GM12872 (cell line): ENCODE data around the gene ABTB1.

ENCODE experiments used
- CTCF ChIP-seq: IDR thresholded peaks from 3 replicates; pipeline ENCODE4 v1.5.1; 2011; ENCODE audit warnings: low read depth, mild to moderate bottlenecking, low read length, moderate library complexity; ENCODE audit not compliant: insufficient read depth

Gene ABTB1

GRCh38 chr3:127699416-127700300, 26.9 kb downstream of the ABTB1 start:
- no peak for TF ChIP-seq CTCF

- no peak for TF ChIP-seq CTCF
These were observed 27.7 kb downstream of the ABTB1 start for GRCh38 chr3:127700406-127700805.

- no peak for TF ChIP-seq CTCF
These were observed 28.6 kb downstream of the ABTB1 start for GRCh38 chr3:127701280-127701911.

- TF ChIP-seq CTCF: no peak
These were observed 29.4 kb downstream of the ABTB1 start for GRCh38 chr3:127702151-127702578.

- TF ChIP-seq CTCF: no peak
These were observed 33.6 kb downstream of the ABTB1 start for GRCh38 chr3:127706312-127706711.

GRCh38 chr3:127706785-127707351, 34.1 kb downstream of the ABTB1 start:
- TF ChIP-seq CTCF: no peak

- no peak for TF ChIP-seq CTCF
These were observed 35.2 kb downstream of the ABTB1 start for GRCh38 chr3:127707851-127708411.
